HG03571 (cell line): ENCODE measurements around the gene CDS2.

Experiments used
- ATAC-seq: cut with Tn5 transposase; IDR thresholded peaks from one replicate; pipeline ENCODE4 v1.9.1; 2021; ENCODE audit not compliant: unreplicated experiment

Gene CDS2

GRCh38 chr20:5178046-5178445 is 51.2 kb downstream of the CDS2 start:
- no peak for ATAC-seq

DNA sequence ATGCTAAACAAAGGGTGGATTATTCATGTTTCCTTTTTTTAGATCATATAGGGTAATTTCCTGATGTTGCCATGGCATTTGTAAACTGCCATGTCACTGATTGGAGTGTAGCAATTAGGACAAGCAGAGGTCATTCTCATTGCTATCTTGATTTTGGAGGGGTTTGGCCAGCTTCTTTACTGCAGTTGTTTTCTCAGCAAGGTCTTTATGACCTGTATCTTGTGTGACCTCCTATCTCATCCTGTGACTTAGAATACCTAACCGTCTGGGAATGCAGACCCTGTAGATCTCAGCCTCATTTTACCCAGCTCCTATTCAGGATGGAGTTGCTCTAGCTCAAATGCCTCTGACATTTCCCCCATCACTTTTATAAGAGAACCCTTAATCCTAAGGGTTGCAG is 53.6 kb downstream of the CDS2 start:
- ATAC-seq, result no peak

DNA sequence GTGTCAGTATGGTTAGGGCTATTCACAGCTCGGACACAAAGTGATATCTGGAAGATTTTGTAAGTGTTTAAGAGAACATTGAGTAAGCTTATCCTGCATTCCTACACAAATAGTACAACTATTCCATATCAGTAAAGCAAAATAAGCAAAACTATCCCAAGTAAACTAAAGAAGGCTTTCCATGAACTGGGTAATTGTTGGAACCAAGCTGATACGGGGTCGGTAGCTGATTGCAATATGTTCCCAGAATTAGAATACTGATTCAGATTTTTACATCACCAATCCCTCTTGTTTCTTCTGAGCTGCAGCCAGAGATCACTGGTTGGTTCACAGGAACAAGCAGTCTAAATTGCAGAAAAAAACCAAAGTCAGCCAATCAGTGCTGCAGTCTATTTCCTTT is 54.1 kb downstream of the CDS2 start:
- no peak for ATAC-seq

DNA sequence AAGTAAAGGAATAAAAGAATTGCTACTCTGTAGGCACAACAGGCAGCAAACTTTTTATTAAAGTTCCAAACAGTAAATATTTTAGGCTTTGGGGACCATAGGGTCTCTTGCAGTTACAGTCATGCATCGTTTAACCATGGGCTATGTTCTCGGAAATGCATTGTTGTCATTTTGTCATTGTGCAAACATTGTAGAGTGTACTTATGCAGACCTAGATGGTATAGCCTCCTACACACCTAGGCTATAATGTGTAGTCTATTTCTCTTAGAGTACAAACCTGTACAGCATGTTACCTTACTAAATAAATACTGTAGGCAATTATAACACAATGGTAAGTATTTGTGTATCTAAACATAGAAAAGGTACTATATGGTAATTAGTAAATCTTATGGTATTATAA is 54.7 kb downstream of the CDS2 start:
- ATAC-seq, result no peak

DNA sequence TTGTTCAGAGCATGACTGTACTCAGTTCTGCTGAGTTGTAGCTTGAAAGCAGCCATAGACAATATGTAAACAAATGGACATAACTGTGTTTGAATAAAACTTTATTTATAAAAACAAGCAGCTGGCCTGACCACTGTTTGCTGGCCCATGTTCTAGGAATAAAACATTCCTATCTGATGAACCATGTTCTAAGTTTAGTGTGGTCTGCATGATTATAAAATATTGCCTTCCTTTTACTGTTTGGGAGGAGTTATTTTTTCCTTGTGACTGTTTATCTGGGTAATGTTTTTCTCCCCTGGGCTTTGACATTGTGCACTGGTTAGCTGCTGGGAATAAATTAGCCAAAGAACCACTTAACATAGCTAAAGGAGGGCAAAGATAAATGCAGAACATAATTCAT is 55.1 kb downstream of the CDS2 start:
- ATAC-seq, result no peak

DNA sequence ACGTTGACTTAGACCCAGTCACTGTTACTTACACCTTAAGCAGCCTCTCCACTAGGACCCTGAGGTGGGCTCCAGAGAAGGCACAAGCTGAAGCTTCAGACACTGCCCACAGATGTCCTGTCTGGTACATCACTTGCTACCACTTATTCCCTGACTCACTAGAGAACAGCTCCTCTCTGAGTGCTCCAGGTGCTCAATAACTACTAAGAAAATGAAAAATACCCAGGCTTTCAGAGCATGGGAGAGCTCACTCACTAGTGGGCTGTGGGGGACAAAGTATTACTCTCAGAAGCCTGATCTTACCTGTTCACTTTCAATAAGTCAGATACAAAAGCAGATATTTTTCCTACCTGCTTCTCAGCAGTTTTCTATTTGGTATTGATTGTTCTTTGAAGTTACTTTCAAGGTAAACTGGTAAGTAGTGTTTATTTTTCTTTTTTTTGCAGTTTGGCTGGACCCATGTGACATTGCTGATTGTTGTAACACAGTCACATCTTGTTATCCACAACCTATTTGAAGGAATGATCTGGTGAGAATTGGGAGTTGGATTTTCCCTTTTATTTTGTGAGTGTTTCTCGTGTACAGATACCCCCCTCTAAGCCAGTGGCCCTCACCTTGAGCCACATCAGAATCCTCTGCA is 55.9 kb downstream of the CDS2 start:
- ATAC-seq, result no peak

DNA sequence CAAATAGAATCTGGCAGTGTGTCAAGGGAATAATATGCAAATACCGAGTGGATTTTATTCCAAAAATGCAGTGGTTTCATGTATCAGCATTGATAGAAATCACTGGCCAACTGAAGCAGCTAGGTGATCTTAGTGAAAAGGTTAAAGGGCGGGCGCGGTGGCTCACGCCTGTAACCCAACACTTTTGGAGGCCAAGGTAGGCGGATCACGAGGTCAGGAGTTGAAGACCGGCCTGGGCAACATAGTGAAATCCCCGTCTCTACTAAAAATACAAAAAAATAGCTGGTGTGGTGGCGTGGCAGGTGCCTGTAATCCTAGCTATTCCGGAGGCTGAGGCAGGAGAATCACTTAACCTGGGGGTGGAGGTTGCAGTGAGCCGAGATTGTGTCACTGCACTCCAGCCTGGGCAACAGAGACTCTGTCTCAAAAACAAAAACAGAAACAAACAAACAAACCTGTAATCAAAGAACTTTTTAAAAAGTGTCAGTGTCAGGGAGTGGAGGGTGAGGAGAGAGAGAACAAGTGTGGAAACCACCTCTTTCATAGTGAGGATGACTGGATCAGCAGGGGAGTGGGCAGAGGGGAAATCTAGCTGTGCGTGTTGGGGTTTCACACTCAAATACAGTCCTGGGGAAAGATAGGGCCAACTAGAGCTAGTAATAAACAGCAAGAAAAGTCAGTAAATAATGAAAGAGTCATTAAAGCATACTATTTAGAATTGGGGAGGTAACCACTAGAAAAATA is 57.1 kb downstream of the CDS2 start:
- no peak for ATAC-seq

DNA sequence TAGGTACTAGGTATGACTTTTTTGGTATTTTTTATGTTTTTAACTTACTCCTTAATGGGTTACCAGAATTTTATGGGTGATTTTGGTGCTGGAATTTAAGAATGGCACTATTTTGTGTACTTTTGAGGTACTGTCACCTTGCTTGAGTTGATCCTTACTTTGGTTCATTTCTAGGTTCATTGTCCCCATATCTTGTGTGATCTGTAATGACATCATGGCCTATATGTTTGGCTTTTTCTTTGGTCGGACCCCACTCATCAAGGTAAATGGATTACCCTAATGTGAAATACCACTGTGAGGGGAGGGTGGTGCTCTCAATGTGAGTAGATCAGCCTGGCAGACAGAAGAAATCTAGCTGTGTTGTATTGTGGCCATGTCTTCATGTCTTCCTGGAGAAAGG is 57.9 kb downstream of the CDS2 start:
- ATAC-seq, result no peak

GRCh38 chr20:5187122-5187521 is 60.3 kb downstream of the CDS2 start:
- no peak for ATAC-seq

- no peak for ATAC-seq
Observed at GRCh38 chr20:5188736-5189135, 61.9 kb downstream of the CDS2 start.

GRCh38 chr20:5189917-5190316 is 63.1 kb downstream of the CDS2 start:
- no peak for ATAC-seq

DNA sequence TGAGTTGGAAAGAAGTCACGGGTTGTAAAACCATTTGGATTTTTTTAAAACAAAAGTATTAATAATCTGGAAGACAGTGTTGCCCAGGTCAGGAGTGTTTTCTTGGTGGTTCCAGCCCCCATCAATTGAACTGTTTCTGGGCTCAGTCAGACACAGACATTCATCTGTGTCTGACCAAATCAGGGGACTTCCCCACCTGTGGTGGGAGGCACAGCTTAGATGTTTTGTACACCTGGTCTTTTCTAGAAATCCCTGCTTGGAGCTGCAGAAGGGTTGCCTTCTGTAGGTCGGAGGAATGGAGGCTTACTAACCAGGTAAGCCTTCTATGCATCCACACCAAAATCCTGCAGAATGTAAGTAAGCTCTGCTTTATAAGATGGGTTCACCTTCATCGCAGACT is 63.6 kb downstream of the CDS2 start:
- ATAC-seq, result no peak

DNA sequence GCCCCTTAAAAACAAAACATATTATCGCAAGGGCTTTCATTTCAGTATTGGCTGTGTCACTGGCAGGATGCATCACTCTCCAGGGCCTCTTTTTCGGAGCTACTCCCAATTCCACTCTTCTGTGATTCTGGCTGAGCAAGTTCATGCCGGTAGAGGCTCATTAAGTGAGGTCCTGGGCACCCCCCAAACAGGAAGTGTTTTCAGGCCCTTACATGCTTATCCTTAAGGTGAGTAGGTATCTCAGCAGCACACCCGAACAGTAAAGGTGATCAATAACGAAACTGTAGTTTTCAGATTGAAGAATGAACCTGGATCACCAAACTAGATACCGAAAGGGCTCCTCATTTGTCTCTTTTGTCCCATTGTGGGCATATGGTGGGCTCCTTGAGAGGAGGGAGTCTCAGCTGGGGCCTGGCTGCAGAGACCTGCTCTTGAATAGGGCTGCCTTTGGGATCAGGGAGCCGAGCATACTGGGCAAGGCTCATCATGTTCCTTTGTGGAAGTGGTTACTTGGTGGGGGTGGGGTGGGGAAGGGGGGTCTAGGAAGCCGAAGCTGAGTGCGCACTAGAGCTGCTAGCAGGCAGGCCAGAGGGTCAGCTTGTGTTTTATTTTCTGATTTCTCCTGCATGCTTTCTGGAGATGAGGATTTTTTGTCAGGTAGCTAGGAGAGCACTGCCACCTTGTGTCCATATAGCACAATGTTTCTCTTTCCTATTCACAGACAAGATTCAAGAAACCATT is 65.2 kb downstream of the CDS2 start:
- no peak for ATAC-seq

- no peak for ATAC-seq
Observed at GRCh38 chr20:5192570-5193431, 66.0 kb downstream of the CDS2 start.

DNA sequence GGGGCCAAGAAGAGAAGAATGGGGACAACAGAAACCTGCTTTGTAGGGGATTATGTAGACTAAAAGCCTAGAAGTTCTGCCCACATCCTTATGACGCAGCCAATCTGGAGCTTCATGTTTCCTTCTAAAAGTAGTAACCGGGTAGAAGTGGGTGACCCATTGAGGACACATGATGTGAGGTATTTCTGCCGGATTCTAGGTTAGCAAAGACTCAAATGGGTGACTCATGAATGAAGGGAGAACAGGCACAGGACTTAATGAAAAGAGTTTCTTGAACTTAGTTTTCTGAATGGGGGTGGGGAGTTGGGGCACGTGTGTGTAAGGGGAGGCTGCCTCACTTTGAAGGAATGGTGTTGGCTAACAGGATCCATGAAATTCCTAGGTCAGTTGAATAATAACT is 68.8 kb downstream of the CDS2 start:
- no peak for ATAC-seq

DNA sequence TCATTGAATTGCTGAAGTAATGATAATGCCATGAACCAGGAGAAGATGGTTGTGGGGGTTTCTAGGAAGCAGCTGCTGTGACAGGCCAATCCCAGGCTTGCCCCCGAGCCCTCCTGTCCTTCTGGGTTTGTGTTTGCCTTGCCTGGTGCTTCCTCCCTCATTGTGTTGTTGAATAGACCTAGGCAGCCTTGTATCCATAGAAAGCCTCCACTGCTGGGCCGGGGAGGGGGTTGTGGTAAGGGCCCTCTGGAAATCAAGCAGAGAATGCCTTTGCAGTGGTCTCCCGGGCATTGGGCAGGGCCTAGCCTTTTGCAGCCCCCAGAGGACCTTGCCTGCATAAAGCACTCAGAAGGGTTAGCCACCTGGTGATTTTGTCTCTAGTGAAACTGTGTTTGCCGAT is 69.3 kb downstream of the CDS2 start:
- no peak for ATAC-seq

DNA sequence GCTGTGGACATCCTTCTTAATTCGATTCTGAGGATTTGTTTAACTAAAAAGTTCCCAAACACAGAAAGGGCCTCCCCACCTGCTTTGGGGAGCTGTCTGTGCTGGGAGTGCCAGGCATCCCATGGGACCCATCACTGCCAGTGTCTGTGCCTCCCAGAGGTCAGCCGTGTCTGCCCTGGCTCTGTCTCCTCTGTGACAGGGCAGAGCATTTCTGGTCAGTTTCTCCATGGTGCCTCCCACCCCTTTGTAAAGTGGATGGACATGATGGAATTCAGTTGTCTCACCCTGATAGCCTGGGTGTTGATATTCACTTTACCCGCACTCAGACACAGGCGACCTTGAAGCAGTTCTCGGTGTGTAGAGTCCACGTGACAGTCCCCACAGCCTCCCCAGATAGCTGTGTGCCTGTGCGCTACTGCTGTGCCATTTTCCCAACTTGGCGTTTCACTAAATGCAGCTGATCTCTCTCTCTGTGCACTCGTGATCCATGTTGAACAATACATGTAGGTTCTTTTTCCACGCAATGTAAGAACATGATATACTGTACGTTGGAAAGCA is 70.5 kb downstream of the CDS2 start:
- ATAC-seq, result no peak

DNA sequence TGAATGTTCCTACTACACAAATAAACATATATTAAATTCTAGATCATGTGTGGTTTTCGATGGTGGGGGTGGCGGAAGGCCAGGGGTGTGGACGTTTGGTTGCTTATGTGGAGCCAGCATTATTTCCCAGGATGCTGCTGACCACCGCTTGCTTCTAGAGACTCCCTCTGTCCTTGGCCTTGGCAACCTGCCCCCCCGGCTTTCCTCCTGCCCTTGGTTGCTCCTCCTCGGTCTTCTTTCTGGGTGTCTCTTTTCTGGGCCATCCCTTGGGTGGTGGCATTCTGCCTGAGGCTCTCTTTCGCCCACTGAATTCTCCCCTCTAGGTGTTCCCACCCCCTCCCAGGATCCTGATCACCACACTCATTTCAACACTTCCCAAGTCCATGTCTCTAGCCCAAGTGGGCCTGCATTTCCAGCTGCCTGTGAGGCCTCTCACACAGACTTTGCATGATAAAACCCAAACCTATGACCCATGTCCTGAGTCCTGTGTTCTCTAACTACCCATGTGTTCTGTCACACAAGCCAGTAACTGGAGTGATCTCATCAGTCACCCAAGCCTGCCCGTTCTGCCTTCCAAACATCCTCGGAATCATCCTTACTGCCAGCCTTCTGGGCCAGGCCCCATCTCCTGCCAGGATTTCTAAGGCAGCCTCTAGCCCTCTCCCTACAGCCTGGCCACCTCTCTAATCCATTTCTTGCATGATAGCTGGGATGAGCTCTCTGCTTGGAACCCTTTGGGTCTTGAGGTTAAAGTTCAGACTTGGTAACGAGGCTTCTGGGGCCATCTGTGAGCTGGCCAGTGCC is 71.2 kb downstream of the CDS2 start:
- no peak for ATAC-seq

DNA sequence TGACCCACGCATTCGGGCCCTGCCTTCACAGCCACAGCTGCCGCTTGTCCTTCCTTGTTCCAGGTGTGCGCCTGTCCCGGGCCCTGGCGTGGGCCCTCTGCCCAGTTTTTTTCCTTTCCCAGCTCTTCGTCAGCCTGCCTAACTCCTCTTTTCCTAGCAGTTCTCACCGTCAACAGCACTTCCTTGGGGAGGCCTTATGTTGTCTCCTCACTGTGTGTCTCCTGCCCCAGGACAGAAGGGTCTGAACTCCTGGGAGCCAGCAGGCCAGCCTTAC is 71.8 kb downstream of the CDS2 start:
- ATAC-seq, result no peak

GRCh38 chr20:5203380-5203779 is 76.6 kb downstream of the CDS2 start:
- ATAC-seq, result no peak
